Activated T-helper 9 cell treated with anti-CD3 and anti-CD28 coated beads, Interleukin-2, amount 50 U/mL, for 16 hours (primary cell): ENCODE measurements around the gene DRD2.

Experiments used
- DNase-seq: peaks from one replicate; pipeline ENCODE4 v3.0.0-alpha.2; 2020; ENCODE audit warnings: low read depth

Gene DRD2

DNA sequence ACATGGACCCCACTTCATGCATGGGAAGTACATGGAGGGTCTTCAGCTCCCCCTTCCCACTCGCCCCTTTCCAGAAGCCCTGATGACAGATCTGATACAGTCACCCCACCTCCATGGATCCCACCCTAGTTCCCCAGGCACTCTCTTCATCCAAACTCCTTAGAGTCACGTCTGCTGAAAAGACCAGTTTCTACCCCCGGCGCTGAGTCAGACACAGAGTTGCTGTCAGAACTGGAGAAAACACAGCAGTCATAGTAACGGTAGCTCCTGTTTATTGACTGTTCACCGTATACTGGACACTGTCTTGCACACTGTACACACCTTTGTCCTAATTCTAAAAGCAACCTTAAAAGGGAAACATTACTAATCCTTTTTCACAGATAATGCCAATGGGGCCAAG is 29.1 kb downstream of the DRD2 start:
- DNase-seq = no peak

DNA sequence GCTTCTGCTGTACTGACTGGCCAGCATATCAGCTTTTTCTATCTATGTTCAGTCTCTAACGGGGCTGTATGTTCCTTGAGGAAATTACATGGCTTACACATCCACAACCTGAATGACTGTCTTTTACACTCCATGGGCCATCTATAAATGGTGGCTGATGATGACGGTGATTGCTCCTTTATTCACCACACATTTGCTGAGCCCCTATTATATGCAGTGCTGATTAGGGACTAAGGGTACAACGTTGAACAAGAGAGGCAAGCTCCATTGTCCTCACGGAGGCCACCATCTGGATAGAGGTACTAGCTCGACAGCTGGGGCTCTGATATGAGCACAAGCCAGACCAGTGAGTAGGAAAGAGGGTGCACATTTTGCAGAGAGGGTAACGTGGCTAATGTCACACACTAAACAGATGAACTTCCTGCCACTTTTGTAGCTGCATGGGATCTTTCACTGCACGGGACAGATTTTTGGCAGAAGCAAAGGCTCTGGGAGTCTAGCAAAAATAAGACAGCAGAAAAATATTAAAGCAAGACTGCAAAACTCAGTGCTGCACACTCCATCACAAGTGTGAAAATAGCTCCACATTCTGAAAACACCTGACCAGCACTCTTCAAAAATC is 30.6 kb downstream of the DRD2 start:
- DNase-seq = no peak

DNA sequence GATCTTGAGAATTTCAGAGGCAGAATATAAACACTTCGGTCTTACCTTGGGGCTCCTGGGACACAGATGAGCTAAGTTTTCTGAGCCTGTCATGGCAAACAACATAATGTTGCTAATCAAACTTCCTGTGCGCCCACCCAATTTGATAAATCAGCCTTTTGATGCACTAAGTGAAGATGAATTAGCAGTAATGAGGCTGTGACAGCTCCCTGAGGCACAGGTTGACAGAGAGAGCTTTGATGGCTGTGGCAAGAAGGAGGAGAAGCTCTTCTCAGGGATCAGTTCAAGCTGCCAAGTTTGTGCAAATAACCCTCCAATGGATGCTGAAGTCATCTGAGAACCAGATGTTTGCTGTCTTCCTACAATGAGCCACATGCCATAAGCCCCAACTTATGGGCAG is 34.4 kb downstream of the DRD2 start:
- no peak for DNase-seq

DNA sequence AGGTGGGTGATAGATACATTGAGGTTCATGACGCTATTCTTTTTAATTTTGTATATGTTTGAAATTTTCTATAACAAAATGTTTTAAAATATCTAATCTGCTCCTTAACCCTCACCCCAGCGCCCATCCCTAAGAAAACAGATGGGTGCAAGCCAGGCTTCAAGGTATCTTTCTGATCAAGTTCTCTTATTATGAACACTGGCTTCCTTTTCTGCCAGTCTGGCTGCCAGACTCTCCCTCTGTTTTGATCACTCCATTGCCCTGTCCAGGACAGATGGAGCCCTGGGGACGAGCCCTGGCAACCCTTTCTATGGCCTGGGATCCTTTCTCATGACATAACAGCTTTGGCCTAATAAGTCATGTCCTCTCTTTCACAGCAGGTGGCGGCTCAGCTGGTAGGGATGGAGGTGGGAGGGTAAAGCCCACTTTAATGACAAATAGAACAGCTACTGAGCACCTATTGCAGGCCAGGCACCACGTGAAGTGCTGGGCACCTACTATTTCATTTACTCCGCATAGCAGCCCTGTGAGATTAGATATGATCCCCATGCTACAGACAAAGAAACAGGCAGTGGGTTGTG is 38.4 kb downstream of the DRD2 start:
- DNase-seq = no peak

DNA sequence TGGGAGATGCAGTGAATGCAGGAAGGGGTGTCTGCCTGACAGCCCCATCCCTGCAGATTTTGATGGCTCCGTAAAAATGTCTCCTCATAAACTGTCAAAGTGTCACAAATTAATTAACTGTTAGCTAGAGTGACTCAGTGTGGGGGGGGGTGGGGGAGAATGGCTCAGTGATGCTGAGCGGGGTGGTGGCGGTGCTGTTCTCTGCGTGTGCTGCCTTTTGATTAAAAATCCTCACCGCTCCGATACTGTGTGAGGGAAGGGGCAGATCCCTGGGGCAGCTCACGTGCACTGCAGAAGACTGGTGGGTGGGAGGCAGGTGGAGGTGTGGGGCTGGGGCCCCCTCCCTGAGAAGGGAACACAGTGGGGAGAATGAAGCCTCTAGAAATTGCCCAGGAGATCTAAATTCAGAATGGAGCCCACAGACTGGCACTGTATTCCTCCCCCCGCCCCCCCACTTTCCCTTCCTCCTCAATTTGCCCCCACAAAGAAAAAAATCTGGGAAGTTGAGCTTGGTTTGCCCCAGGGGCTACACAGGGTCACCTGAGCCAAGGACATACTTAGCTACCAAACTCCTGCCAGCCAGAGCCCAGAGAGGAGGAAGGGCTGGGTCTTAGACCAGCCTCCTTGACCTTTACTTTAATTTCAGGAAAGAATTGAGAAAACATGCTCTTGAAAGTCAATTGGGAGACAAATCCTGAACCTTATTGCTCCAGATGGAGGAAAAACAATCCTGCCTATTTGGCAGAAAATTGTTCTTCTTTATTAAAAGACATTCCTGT is 39.8 kb downstream of the DRD2 start:
- DNase-seq = no peak

DNA sequence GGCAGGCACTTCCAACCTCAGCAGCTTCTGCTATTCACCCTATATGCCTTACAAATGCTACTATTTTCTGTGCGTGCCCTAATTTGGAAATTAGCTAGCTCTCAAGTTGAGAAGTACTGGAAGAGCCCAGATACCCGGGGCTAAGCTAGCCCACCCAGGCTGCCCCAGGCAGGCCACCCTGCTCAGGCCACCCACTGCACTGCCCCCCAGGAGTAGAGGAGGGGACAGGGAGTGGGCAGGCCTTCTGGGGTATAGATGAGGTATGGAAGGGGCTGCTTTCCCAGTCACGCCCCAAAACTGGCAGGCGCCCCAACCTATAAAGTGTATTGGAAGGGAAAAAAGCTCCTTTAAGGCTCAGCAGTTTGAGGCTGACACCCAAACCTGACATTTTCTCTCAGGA is 43.5 kb downstream of the DRD2 start:
- no peak for DNase-seq

DNA sequence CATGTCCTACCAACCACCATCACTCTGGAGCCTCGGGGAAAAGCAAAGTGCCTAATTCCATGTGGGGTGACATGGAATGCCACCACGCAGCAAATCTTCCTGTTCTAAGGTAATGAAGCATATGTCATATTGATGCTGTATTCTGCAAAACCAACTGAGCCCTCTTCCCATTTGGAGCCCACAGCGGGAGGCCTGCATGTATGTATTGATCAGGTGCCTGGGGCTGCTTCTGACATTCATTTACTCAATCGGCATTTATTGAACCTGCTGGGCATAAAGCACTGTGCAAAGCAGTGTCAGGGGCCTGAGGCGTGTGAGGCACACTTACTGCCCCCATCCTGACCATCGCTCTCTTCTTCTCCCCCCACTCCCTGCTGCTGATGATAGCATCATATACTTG is 48.5 kb downstream of the DRD2 start:
- no peak for DNase-seq

DNA sequence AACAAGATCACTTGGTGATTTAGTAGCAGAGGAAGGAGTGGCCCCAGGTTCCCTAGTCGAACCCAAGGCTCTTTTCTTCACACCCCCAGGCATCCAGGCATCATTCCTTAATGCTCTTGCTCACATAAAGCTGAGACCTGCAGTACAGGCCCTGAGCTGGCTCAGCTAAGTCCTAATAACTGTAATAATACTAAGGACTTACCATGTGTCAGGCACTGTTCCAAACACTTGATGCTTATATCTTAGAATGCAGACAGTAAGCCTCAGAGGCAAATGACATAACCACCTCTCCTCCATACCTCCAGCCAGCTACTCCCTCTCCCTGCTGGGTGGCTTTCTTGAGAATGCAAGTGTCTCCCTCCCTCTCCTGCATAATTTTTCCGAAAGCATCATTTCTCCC is 54.4 kb downstream of the DRD2 start:
- DNase-seq = no peak

DNA sequence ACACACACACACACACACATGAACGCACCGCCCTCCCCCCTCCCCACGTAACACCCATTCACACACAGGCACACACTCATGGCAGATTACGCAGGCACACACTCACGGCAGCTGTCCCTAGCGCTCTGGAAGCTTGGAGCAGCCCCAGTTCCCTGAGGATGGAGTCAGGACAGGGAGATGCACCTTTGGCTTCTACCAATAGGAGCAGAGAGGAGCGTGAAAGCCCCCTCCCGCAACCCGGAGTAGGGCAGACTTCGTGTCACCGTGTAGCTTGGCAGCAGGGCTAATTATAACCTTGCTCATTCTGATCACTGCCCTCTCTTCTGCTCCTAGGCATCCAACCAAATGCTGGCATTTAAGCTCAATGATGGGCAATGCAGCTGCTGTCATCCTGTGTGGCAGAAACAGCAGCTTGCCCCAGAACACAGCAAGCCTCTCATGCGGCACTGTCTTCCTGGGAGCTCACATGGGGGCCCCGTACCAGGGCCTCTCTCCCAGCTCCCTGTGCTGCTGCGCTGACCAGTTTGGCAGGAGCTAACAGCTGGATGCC is 55.7 kb downstream of the DRD2 start:
- no peak for DNase-seq

DNA sequence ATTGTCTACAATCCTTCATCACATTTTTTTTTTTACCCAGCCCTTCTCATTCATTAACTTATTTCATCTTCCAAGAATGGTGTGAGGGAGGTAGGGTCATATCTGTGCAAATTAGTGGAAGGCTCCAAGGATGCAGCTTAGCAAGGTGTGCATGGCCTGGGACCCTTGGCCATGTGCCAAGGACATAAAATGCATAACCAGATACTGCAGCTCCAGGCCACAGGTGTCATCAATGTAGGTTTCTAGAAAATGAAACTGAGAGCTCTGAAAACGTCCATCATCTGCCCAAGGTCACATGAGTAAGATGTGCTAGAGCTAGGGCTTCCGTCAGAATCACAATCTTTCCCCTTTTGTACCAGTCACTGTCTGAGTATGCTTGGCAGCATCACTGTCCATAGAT is 57.8 kb downstream of the DRD2 start:
- DNase-seq = no peak

DNA sequence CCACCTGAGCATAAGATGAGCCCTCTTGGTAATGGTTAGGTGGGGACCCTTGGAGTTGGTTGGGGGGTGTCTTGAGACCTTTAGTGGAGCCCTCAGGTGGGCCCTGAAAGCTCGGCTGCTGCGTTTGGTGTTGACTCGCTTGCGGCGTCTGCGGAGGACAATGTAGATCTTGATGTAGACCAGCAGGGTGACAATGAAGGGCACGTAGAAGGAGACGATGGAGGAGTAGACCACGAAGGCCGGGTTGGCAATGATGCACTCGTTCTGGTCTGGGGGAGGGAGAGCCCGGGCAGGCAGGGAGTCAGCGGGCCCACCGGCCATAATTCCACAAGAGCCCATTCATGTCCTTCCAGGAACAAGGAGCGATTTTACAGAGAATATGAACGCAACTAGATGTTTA is 59.9 kb downstream of the DRD2 start:
- DNase-seq = no peak

DNA sequence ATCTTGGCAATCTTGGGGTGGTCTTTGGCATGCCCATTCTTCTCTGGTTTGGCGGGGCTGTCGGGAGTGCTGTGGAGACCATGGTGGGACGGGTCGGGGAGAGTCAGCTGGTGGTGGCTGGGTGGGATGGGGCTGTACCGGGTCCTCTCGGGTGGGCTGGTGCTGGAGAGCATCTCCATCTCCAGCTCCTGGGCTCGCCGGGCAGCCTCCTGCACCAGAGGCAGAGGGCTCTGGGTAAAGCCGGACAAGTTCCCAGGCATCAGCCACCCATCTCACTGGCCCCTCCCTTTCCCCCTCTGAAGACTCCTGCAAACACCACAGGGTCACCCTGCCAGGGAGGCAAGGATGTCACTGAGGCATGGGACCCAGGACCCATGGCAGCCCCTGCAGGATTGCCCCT is 62.5 kb downstream of the DRD2 start:
- no peak for DNase-seq

DNA sequence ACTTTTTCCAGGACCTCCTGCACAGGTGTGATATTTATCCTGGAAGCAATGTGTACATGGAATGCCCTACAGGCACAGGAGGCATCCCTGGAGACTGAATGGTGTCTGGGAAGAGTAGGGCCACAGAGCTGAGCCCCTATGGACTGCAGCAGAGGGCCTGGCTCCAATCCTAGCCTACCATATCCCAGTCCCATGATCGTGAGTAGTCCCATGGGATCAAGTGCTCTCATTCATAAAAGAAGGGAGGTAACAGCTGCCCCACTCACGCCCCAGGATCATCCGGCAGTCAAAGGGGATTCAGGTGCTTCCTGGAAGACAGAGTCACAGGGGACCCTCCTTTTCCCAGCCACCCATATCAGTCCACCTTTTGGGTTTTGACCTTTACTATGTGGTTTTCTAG is 63.7 kb downstream of the DRD2 start:
- no peak for DNase-seq

DNA sequence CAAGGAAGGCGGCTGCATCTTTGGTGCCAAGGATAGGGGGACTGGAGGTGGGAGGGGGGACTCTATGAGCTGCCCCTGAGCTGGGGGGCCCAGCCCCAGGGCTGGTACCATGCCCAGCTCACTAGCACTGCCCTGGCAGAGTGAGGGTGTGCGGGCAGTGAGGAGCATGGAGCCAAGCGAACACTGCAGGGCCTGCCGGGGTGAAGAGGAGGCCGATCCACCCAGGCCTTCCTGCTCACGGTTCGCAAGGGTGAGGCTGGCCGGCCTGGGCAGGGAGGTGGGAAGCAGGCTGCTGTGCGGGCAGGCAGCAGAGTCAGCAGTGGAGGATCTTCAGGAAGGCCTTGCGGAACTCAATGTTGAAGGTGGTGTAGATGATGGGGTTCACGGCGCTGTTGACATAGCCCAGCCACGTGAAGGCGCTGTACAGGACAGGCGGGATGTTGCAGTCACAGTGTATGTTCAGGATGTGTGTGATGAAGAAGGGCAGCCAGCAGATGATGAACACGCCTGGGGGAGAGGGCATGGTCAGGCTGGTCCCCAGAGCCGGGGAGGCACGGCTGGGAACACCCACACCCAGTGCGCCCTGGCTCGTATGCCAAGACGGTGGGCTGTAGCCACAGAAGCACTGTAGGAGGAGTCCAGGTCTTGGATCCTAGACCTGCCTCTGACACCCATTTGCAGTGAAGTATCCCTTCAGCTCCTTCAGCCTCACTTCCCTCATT is 64.6 kb downstream of the DRD2 start:
- no peak for DNase-seq

DNA sequence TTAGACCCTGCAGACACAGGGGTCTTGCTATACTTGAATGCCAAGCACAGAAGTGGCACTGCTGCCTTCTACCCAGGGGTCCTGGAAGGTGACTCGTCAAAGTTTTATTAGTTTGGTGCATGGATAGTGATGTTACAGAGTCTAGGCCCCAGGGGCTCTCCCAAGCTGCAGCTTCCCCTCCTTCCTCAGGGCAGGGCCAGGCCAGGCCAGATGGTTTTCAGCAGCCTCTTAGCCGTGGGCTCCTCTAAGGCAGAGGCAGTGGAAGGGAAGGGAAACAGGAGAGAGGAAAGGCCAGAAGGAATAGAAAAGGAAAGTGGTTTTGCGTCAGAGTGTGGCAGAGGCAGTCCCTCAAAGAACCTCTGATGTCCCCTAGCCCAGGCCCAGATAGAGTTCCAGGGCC is 65.7 kb downstream of the DRD2 start:
- DNase-seq = no peak

DNA sequence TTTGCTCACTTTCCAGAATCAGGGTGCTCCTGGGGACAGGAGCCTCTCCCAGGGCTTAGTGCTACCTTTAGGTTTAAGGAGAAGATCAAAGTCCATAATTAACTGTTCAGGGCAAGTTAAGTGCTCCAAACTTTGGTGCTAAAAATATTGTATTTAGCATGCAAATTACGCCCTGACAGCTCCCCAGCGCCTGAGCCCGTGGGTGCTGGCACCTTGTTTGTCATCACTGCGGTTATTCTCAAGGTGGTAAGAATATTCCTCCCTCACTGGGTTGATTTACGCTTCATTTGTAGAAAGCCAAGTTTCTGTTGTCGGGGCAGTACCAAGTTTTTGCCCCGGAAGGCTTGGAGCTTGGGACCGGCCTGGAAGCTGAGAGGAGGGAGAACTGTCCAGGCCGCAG is 66.3 kb downstream of the DRD2 start:
- no peak for DNase-seq

DNA sequence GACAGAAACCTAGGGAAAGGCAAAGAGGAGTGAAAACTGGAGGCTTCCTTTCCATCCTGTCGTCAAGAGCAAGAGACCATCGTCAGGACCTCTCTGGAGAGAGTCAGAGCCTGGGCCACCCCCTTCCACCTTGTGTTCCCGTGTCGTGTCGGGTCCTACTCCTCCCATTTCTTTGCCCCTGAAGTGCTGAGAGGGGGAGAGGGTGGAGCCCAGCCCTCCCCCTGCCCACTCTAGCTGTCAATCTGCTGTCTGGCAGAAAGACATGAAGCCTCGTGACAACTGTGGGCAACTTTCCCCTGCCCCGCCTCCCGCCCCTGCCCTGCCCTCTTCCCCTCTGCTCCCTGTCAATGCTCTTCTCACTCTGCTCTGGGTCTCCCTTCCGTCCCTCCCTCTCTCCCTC is 67.0 kb downstream of the DRD2 start:
- no peak for DNase-seq

DNA sequence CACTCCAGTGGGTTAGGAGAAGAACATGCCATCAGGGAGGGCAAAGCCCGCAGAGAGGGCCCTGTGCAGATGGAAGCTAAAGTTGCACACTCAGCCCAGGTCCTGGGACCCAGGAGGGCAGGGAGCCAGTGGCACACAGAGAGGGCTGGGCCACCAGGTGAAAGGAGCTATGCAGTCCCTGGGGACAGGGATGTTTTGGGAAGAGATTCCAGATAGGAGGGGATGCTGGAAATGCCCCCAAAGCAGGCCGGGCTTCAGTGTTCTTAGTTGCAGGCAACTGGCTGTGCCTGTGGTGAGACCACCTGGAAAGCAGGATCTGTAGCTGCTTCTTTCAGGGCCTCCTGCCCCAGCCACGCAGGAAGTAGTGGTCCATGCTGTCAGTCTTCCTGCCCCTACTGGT is 68.0 kb downstream of the DRD2 start:
- no peak for DNase-seq

DNA sequence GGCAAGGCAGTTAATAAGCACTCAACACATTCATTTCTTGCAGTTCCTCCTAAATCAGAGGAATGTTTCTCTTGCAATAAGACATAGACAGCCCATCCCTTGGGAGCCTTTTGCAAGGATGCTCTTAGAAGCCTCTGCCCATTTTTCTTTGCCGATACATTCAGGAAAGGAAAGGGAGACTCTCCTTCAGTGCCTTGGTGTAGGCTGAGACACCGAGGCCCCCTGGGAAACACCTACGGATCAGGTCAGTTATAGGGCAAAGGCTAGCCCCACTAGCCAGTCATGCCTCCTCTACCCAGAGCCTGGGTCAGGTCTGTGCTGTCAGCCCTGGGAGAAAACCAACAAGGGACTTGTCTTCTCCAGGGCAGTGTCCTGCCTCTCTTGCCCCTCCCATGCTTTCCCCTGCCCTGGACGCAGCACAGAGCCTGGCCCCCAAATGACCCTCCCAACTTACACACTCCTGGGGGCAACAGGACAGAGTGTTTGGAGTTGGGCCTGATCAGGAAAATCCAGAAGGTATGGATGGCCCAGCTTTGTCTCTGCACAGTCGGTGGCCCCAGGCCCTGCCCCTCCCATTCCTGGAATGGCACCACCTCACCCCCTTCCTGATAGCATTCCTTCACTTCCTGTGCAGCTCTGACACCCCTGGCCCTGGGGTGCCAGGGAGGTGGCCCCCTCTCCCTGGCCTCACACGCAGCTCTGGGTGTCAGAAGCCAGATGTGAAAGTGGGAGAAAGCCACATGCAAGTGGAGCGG is 69.3 kb downstream of the DRD2 start:
- DNase-seq = no peak

DNA sequence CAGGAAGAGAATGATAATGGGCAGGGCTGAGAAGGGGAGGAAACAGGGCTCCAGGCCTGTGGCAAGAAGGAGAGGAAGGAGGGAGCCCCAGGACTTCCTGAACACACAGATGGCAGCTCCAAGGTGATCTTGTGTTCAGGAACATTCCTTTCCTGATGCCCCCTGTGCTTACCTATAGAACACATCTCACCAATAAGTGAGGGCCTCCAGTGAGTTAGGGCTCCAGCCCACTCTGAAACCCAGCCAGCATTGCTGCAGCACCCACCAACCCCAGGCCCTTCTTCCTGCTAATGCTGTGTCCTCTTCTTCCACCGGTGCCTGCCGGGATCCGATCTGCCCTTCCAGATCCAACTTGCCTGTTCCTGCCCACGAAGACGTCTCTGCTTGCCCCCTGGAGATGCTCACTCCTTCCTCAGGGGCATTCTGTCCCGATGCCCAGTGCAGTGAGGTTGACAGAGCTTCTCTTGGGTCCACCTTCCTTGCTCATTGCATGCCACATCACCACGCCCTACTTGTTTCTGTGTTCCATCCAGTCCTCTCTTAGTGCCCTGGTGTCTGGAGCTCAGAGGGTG is 70.3 kb downstream of the DRD2 start:
- DNase-seq = no peak

DNA sequence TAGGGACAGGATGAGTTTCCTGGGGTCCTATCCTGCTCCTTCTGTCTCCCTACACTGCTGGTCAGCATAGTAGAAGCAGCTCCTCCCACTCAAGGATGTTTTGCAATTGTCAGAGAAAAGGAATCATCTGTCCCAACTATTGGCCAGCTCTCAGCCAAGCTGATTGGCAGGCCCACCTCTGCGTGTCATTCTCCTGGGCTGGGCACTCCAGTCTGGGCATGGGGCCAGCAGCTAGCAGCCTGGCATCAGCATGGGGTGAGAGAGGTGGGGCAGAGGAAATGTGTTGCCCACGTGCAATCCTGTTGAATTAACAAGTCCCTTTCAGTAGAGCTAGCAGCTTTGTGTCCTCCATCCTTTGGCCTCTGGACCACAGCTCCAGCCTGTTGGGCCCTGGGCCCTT is 73.5 kb downstream of the DRD2 start:
- no peak for DNase-seq
